Brain microvascular endothelial cell (primary cell): Measurements from ENCODE around the gene DNAJA3.

Source experiments
- DNase-seq: peaks from one replicate; pipeline ENCODE4 v3.0.0-alpha.2; 2020
- H3K27ac ChIP-seq: fragments of 250-450 bp; sonication (Bioruptor Pico); 2 replicates; pipeline ENCODE4 v1.5.1; 2020; ENCODE audit warnings: mild to moderate bottlenecking, moderate library complexity
- H3K27me3 ChIP-seq: fragments of 250-450 bp; sonication (Bioruptor Pico); replicated peaks from 2 replicates; pipeline ENCODE4 v1.5.1; 2020; ENCODE audit warnings: mild to moderate bottlenecking
- H3K36me3 ChIP-seq: fragments of 250-450 bp; sonication (Bioruptor Pico); replicated peaks from 2 replicates; pipeline ENCODE4 v1.5.1; 2020; ENCODE audit warnings: mild to moderate bottlenecking
- H3K4me3 ChIP-seq: 2 replicates; pipeline ENCODE4 v1.5.1; 2011; ENCODE audit warnings: low read depth, mild to moderate bottlenecking, control low read depth, low read length, moderate library complexity
- CTCF ChIP-seq: IDR thresholded peaks from 2 replicates; pipeline ENCODE4 v1.5.1; 2011; ENCODE audit warnings: low read depth, mild to moderate bottlenecking, moderate library complexity, low read length, control low read depth, inconsistent platforms; ENCODE audit errors: missing control alignments
- in situ Hi-C: cut with HindIII; loops from 2 replicates; pipeline ENCODE4 v1.10.0; 2017; ENCODE audit warnings: low sequenced_read_pairs, low pct_ligation_motif_present

DNAJA3 gene

GRCh38 chr16:4426021-4426684, 485 bp downstream of the DNAJA3 start:
- no peak for DNase-seq
- no peak for TF ChIP-seq CTCF
- Histone ChIP-seq H3K27ac (peak overlapping the region; percentile 99), H3K4me3 (peak overlapping the region; percentile 98), H3K36me3 (peaks cover 8% of the 10 kb centered on the region), H3K27me3 (no peaks in the 10 kb centered on the region)
- in situ Hi-C loops: no loop called here

DNA sequence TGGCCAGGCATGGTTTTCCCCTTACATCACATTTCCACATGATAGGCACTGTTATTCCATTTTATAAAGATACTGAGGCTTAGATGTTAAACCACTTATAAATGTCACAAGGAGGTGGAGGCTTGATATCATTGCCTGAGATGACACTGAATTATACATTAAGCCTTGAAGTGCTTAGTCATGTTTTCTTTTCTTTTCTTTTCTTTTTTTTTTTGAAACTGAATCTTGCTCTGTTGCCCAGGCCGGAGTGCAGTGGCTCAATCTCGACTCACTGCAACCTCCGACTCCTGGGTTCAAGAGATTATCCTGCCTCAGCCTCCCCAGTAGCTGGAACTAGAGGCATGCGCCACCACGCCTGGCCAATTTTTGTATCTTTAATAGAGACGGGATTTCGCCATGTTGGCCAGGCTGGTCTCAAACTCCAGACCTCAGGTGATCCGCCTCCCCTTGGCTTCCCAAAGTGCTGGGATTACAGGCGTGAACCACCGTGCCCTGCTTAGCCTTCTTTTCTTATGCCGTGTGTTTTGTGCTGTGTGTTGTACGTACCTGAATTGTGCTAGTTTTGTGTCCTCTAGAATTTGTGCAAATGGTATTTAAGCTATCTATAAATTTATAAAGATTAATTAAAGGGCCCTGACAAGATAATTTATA, 1.2 kb downstream of the DNAJA3 start:
- Histone ChIP-seq H3K27ac (peak overlapping the region; percentile 99), H3K36me3 (peaks cover 12% of the 10 kb centered on the region), H3K27me3 (no peaks in the 10 kb centered on the region), H3K4me3 (peak overlapping the region; percentile 98)
- no peak for DNase-seq
- no peak for TF ChIP-seq CTCF
- in situ Hi-C loops: no loop called here

DNA sequence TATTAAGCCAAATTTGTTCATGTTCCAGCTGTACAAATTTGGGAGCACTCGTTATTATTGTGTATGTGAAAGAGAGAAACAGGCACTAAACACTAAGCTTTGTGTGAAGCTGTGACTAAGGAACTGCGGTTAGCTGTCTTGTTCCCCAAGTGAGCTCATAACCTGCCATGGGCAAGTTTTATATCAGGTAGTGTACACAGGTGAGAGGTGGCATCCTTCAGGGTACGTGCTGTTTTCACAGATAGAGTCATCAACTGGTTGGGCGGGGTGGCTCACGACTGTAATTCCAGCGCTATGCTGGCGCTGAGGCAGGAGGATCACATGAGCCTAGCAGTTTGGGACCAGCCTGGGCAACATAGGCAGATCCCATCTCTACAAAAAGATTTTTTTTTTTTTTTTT, 2.8 kb downstream of the DNAJA3 start:
- no peak for DNase-seq
- in situ Hi-C loops: no loop called here
- Histone ChIP-seq H3K27ac (no peak overlapping the region), H3K36me3 (peaks cover 12% of the 10 kb centered on the region), H3K27me3 (no peaks in the 10 kb centered on the region), H3K4me3 (no peak overlapping the region)
- TF ChIP-seq CTCF: no peak

GRCh38 chr16:4431023-4431422, 5.4 kb downstream of the DNAJA3 start:
- Histone ChIP-seq H3K4me3 (no peak overlapping the region), H3K36me3 (peaks cover 23% of the 10 kb centered on the region), H3K27ac (no peak overlapping the region), H3K27me3 (no peaks in the 10 kb centered on the region)
- no peak for TF ChIP-seq CTCF
- DNase-seq: no peak
- in situ Hi-C loops: no loop called here

- in situ Hi-C loops: no loop called here
- TF ChIP-seq CTCF: no peak
- H3K27ac ChIP-seq: no peak overlapping the region
- H3K36me3 ChIP-seq: peaks cover 26% of the 10 kb centered on the region
- H3K4me3 ChIP-seq: no peak overlapping the region
- DNase-seq: no peak
- no peaks in the 10 kb centered on the region for H3K27me3 ChIP-seq
These were observed 7.6 kb downstream of the DNAJA3 start for GRCh38 chr16:4433228-4433627.
